GM19238 (cell line): ENCODE results near the gene GALM.

Source experiments
- DNase-seq: peaks from one replicate; pipeline ENCODE4 v3.0.0; 2011; ENCODE audit warnings: low spot score; ENCODE audit not compliant: insufficient read length

The GALM gene

DNA sequence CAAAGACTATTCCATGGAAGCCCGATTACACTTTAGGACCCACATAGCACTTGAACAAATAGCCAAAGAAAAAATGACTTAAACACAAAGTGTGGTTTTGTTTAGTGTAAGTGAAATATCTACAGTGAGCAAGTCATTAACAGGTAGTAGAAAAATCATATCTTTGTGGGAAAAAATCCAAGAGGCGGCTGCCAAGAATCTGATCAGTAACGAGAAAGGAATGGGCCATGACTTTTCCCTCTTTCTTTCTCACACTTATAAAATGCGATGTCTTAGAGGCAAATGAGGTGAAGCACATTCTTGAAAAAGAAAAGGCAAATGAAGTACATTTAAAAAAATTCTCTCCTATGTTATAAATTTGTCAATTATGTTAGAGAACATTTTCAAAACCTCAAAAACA, 99.2 kb downstream of the GALM start:
- no peak for DNase-seq

- no peak for DNase-seq
Observed at GRCh38 chr2:38765551-38765950, 99.6 kb downstream of the GALM start.

DNA sequence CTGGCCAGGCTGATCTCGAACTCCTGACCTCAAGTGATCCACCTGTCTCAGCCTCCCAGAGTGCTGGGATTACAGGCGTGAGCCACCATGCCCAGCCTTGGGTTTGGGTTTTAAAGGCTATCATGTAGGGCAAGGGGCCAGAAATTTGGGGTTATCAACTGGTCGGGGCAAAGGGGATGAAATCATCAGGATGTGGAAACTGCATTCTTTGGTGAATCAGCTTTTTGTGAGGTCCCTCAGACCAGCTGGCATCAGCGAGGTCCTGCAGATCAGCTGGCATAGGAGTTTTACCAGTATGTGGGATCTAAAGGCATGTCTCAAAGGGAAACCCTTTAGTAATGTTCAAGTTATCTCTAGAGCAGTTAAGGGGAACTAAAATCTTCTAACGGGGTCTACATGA, 105.7 kb downstream of the GALM start:
- DNase-seq = no peak

DNA sequence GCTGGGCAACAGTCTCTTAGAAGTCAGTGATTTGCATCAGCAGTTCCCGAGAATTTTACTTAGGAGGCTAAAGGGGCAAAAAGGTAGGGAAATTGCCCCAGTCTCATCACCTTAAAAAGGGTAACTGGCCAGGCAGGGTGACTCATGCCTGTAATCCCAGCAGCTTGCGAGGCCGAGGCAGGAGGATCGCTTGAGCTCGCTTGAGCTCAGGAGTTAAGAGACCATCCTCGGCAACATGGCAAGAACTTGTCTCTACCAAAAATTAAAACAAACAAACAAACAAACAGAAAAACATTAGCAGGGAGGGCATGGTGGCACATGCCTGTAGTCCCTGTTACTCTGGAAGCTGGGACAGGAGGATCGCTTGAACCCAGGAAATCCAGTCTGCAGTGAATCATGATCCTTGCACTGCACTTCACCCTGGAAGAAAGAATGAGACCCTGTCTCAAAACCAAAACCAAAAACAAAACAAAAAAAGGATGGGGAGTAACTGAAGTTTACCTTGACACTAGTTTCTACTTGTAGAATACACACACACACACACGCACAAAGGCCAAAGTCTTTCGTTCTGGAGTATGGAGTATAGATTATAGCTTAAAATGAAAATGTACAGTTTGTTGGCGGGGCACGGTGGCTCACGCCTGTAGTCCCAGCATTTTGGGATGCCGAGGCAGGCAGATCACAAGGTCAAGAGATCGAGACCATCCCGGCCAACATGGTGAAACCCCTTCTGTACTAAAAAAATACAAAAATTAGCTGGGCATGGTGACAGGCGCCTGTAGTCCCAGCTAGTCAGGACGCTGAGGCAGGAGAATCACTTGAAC, 109.4 kb downstream of the GALM start:
- no peak for DNase-seq

GRCh38 chr2:38775921-38776225, 110.0 kb downstream of the GALM start:
- DNase-seq = no peak

DNA sequence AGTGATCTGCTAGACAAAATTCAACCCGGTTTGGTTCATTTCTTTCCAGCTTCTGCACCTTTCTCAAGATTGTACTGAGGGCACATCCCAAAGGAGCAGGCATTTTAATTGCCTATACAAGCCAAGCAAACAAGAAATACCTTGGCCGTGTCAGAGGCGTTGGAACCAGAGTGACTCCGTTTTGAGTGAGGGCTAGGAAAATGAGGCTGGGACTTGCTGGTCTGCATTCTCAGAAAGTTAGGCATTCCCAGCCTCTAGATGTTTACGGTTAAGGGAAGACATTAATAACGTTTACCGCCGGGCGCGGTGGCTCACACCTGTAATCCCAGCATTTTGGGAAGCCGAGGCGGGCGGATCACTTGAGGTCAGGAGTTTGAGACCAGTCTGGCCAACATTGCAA, 110.6 kb downstream of the GALM start:
- no peak for DNase-seq

GRCh38 chr2:38778687-38779082, 112.8 kb downstream of the GALM start:
- no peak for DNase-seq

- no peak for DNase-seq
Observed at GRCh38 chr2:38783586-38783985, 117.7 kb downstream of the GALM start.
